Endodermal cell (in vitro differentiated cells): Measurements from ENCODE around the gene ORC6. TPM values are rescaled to one million over a fixed set of nuclear protein-coding genes. Genes with fewer than 3 reads are reported as not detected.

Source experiments
- DNase-seq: peaks from one replicate; pipeline ENCODE4 v3.0.0-alpha.2; 2017
- H3K27ac ChIP-seq: 2 replicates; pipeline ENCODE4 v1.5.1; 2013; ENCODE audit warnings: mild to moderate bottlenecking, low read depth, low read length, moderate library complexity
- H3K27me3 ChIP-seq: 2 replicates; pipeline ENCODE4 v1.6.1; 2013; ENCODE audit warnings: mild to moderate bottlenecking, low read length, moderate library complexity; ENCODE audit not compliant: insufficient read depth, control insufficient read depth, poor library complexity, severe bottlenecking
- H3K36me3 ChIP-seq: 2 replicates; pipeline ENCODE4 v1.7.0; 2013; ENCODE audit warnings: mild to moderate bottlenecking, low read length, moderate library complexity; ENCODE audit not compliant: control insufficient read depth, insufficient read depth
- H3K4me1 ChIP-seq: one replicate; pipeline ENCODE4 v1.7.0; 2013; ENCODE audit warnings: low read length; ENCODE audit not compliant: control insufficient read depth, insufficient read depth
- H3K4me3 ChIP-seq: 2 replicates; pipeline ENCODE4 v1.5.1; 2013; ENCODE audit warnings: mild to moderate bottlenecking, low read length, moderate library complexity
- H3K9ac ChIP-seq: 2 replicates; pipeline ENCODE4 v1.6.1; 2013; ENCODE audit warnings: mild to moderate bottlenecking, low read length, moderate library complexity; ENCODE audit not compliant: poor library complexity, severe bottlenecking; ENCODE audit errors: extremely low read depth
- H3K9me3 ChIP-seq: 2 replicates; pipeline ENCODE4 v1.6.1; 2013; ENCODE audit warnings: mild to moderate bottlenecking, low read length, moderate library complexity; ENCODE audit not compliant: control insufficient read depth
- H3K27ac Mint-ChIP-seq: 2 replicates; pipeline ENCODE4 v1.8.0; 2020; ENCODE audit warnings: mixed read lengths
- H3K27me3 Mint-ChIP-seq: 2 replicates; pipeline ENCODE4 v1.8.0; 2021; ENCODE audit warnings: mild to moderate bottlenecking, mixed read lengths; ENCODE audit not compliant: insufficient read depth
- H3K36me3 Mint-ChIP-seq: 2 replicates; pipeline ENCODE4 v1.8.0; 2020; ENCODE audit warnings: low read depth, mixed read lengths
- H3K4me1 Mint-ChIP-seq: 2 replicates; pipeline ENCODE4 v1.8.0; 2020; ENCODE audit warnings: mixed read lengths
- H3K4me3 Mint-ChIP-seq: 2 replicates; pipeline ENCODE4 v1.8.0; 2020; ENCODE audit warnings: mild to moderate bottlenecking, moderate library complexity, mixed read lengths
- H3K9me3 Mint-ChIP-seq: 2 replicates; pipeline ENCODE4 v1.8.0; 2020; ENCODE audit warnings: mild to moderate bottlenecking, mixed read lengths
- WGBS, 2 experiments: methylation state at CpG; one replicate each; pipeline versions ENCODE4 v1.1.5 to v1.1.7; 2013; ENCODE audit warnings: missing lambda C conversion rate in 2 of 2, mixed read lengths in 1 of 2; ENCODE audit not compliant: insufficient coverage in 1 of 2, insufficient read length in 1 of 2; 5-methylcytosine and 5-hydroxymethylcytosine counted together
- total RNA-seq, 2 donors: library from RNA; stranded (reverse); fragmentation: NEBNext Ultra II Directional in 1 of 2; extraction: Animal tissue kit (Norgen Biotek cat#: 25700) in 1 of 2; gene quantifications; 2 replicates in 1 of 2; 3 replicates in 1 of 2; pipeline ENCODE4 v1.2.1, GENCODE V29; 2021
- TF ChIP-seq, protein P1 (sequence below): fragments of 200-600 bp; sonication (generic); conservative IDR thresholded peaks from 2 replicates; pipeline ENCODE4 v1.5.0; 2021; ENCODE audit warnings: antibody characterized with exemption, mild to moderate bottlenecking

Gene ORC6
- total RNA-seq, 2 donors from 2014 or later, result 94.9 to 128 TPM

DNA sequence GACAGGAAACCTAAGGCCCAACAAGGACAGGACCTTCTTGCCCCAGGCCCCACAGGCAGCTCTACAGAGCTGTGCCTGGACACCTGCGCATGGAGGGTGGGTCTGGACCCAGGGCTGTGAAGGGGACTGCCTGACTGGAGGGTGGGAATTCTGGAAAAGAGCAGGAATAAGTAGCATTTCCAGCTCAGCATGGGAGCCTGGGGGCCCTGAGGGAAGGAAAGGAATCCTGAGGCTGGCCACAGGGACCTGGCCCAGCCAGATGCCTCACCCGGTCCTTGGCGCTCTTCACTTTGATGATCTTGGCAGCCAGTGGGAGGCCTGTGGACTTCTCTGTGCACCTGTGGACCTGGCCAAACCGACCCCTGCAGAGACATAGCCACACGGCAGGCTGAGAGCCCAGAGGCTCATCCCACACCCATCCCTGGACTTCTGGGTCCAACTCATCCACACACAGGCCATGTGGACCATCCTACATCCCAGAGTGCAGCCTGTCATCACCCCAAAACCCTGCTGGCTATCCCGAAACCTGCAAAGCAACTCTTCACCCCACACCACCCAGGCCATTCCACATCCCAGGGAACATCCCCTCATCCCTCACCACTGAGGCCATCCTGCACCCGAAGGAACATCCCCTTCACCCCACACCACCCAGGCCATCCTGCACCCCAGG is 40.0 kb downstream of the ORC6 start:
- Mint-ChIP-seq H3K4me3 (no peak overlapping the region), H3K36me3 (peaks cover 8% of the 10 kb centered on the region), H3K9me3 (peaks cover 13% of the 10 kb centered on the region), H3K27ac (no peak overlapping the region), H3K27me3 (no peaks in the 10 kb centered on the region), H3K4me1 (no peaks in the 10 kb centered on the region)
- no peak overlapping the region for H3K9ac ChIP-seq
- DNase-seq, result no peak
- no peaks in the 10 kb centered on the region for H3K27me3 ChIP-seq
- no peaks in the 10 kb centered on the region for H3K36me3 ChIP-seq
- no peak overlapping the region for H3K27ac ChIP-seq
- H3K9me3 ChIP-seq, result peaks cover 14% of the 10 kb centered on the region
- 88 to 95% methylated on average over 4 to 7 of the region's 7 CpGs for WGBS, 2 experiments
- TF ChIP-seq, protein P1, sequence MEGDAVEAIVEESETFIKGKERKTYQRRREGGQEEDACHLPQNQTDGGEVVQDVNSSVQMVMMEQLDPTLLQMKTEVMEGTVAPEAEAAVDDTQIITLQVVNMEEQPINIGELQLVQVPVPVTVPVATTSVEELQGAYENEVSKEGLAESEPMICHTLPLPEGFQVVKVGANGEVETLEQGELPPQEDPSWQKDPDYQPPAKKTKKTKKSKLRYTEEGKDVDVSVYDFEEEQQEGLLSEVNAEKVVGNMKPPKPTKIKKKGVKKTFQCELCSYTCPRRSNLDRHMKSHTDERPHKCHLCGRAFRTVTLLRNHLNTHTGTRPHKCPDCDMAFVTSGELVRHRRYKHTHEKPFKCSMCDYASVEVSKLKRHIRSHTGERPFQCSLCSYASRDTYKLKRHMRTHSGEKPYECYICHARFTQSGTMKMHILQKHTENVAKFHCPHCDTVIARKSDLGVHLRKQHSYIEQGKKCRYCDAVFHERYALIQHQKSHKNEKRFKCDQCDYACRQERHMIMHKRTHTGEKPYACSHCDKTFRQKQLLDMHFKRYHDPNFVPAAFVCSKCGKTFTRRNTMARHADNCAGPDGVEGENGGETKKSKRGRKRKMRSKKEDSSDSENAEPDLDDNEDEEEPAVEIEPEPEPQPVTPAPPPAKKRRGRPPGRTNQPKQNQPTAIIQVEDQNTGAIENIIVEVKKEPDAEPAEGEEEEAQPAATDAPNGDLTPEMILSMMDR, result no peak
- H3K4me3 ChIP-seq, result no peak overlapping the region
- no peaks in the 10 kb centered on the region for H3K4me1 ChIP-seq

DNA sequence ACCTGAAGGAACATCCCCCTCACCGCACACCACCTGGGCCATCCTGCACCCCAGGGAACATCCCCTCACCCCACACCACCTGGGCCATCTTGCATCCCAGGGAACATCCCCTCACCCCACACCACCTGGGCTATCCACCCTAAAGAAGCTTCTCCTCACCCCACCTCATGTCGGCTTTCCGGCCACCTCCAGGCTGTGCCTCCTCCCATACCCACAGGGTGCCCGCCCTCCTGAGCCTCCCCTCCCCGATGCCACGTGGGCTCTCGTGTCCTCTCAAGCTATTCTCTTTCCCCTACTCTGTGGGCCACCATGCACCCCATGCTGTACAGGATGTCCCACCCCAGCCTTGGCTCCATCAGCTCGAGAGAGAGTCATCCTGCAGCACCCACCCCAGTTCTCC is 40.7 kb downstream of the ORC6 start:
- H3K4me3 Mint-ChIP-seq, result no peak overlapping the region
- H3K9me3 ChIP-seq, result peaks cover 8% of the 10 kb centered on the region
- no peak overlapping the region for H3K4me3 ChIP-seq
- H3K4me1 Mint-ChIP-seq, result no peaks in the 10 kb centered on the region
- no peaks in the 10 kb centered on the region for H3K4me1 ChIP-seq
- peaks cover 6% of the 10 kb centered on the region for H3K36me3 Mint-ChIP-seq
- H3K27ac ChIP-seq, result no peak overlapping the region
- no peaks in the 10 kb centered on the region for H3K36me3 ChIP-seq
- 86 to 92% methylated on average over 5 to 8 of the region's 8 CpGs for WGBS, 2 experiments
- H3K27me3 ChIP-seq, result no peaks in the 10 kb centered on the region
- no peak overlapping the region for H3K27ac Mint-ChIP-seq
- TF ChIP-seq, protein P1, result no peak
- no peak for DNase-seq
- no peak overlapping the region for H3K9ac ChIP-seq
- peaks cover 9% of the 10 kb centered on the region for H3K9me3 Mint-ChIP-seq
- H3K27me3 Mint-ChIP-seq, result no peaks in the 10 kb centered on the region

DNA sequence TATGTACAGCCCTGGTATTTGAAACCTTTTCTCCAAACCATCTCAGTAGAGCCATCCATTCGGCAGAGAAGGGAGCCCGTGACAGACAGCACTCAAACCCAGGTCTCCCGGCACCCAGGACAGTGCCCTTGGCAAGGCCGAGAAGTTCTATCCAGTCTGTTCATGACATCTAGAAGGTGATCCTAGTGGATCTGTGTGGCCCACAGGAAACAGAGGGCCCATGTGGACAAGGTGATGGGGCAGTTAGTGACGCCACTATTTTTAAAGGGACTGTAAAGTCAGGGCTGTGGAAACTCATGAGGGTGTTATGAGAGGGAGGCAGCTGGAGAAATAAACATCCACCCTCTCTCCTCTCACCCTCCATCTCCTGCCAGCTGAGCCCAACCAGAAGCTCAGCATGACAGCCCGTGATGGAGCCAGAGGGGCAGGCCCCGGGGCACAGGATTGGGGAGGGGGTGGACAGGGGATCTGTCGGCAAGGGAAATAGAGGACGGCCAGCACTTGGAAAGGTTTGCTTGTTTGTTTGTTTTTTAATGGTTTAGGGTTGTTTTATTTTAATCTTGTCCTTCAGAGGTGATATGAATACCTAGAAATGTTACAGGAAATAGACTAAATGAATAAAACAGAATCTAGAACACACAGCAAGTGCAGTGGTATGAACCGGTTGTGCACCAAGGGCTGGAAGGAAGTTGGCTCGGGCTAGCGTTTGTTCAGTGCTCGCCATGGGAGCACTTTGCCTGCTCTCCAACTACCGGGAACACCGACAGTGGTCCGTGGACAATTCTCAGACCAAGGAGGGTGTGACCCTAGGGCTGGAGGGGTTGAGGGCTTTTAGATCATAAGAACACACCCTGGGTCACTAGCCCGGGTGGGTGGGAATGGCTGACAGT is 41.6 kb downstream of the ORC6 start:
- no peaks in the 10 kb centered on the region for H3K4me1 Mint-ChIP-seq
- H3K9me3 Mint-ChIP-seq, result no peaks in the 10 kb centered on the region
- peak overlapping the region; percentile 35 for H3K27ac Mint-ChIP-seq
- TF ChIP-seq, protein P1, result no peak
- Histone ChIP-seq H3K36me3 (no peaks in the 10 kb centered on the region), H3K4me1 (no peaks in the 10 kb centered on the region), H3K9me3 (no peaks in the 10 kb centered on the region), H3K27ac (no peak overlapping the region), H3K27me3 (no peaks in the 10 kb centered on the region), H3K4me3 (no peak overlapping the region), H3K9ac (no peak overlapping the region)
- DNase-seq, result no peak
- no peaks in the 10 kb centered on the region for H3K27me3 Mint-ChIP-seq
- H3K36me3 Mint-ChIP-seq, result no peaks in the 10 kb centered on the region
- WGBS, 2 experiments, result 88 to 99% methylated on average over 13 to 17 of the region's 17 CpGs
- H3K4me3 Mint-ChIP-seq, result no peak overlapping the region
